Measurements from ENCODE around the gene UGT1A9. TPM values are rescaled to one million over a fixed set of nuclear protein-coding genes. Genes with fewer than 3 reads are reported as not detected.

UGT1A9 gene
- total and polyA plus RNA-seq, 2 of the 4 experiments (the other 2 are of a cell fraction), result not detected

DNA sequence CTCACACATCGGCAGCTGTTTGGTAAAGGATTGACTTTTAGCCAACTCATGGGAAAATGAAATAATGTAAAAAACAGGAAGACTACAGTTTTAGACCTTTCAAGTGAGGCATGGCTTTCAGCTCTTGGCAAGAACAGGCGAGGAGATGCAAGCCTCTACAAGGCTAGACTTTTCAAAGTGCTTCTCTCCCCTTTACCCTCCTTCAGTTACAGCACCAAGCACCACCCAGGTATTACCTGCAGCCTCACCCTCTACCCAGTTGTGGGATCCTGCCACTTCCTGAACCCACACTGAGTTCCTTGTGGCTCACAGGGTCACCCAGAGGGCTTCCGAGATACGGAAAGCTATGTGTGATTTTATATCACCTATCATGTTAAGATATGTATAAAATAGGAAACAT lies 20.7 kb upstream of the UGT1A9 start:
- H3K36me3 ChIP-seq (ENCODE audit: control insufficient read depth, insufficient read depth, low read length), result no peaks in the 10 kb centered on the region
- H4K20me1 ChIP-seq (ENCODE audit: insufficient read depth, low read length), result no peaks in the 10 kb centered on the region
- H3K18ac ChIP-seq (ENCODE audit: low read depth, low read length), result no peak overlapping the region
- H2BK5ac ChIP-seq (ENCODE audit: low read depth, low read length, poor library complexity, severe bottlenecking), result no peak overlapping the region
- no peak overlapping the region for H2AK5ac ChIP-seq (ENCODE audit: low read depth, low read length)
- H3K23ac ChIP-seq (ENCODE audit: low read depth, low read length), result no peak overlapping the region
- H3K9me1 ChIP-seq (ENCODE audit: insufficient read depth, low read length), result no peaks in the 10 kb centered on the region
- no peak for TF ChIP-seq RCOR1 (IDR thresholded peaks at IDR 0.05; ENCODE audit: insufficient replicate concordance, low read length)
- no peak for TF ChIP-seq POLR2A (IDR thresholded peaks at IDR 0.05; ENCODE audit: low read depth, low read length)
- TF ChIP-seq BHLHE40 (IDR thresholded peaks at IDR 0.05; ENCODE audit: low read depth, low read length), result no peak
- no peak for TF ChIP-seq RFX5 (IDR thresholded peaks at IDR 0.05; ENCODE audit: low read depth, low read length)
- TF ChIP-seq FOS (IDR thresholded peaks at IDR 0.05; ENCODE audit: low read depth, low read length), result no peak
- TF ChIP-seq MAZ (IDR thresholded peaks at IDR 0.05; ENCODE audit: borderline replicate concordance, low read depth, low read length), result no peak
- TF ChIP-seq MAFK (IDR thresholded peaks at IDR 0.05; ENCODE audit: low read depth, low read length), result no peak
- TF ChIP-seq SMC3 (IDR thresholded peaks at IDR 0.05; ENCODE audit: low read depth, low read length), result no peak
- no peak for TF ChIP-seq CHD1 (IDR thresholded peaks at IDR 0.05; ENCODE audit: low read depth, low read length)
- no peak overlapping the region for H3K14ac ChIP-seq (replicated peaks; ENCODE audit: low read depth, low read length)
- POLR2A ChIA-PET (ENCODE audit: unreplicated experiment), result no interaction called here
- no peak overlapping the region for H3K4ac ChIP-seq (ENCODE audit: low read depth, low read length)
- 29% methylated on average over 1 of the region's 4 CpGs; no CpG with 5 or more reads in 1 of the 2 experiments for WGBS, 2 experiments (ENCODE audit: extremely low coverage in 2 of 2, insufficient read length in 1 of 2)
- no peak overlapping the region for H3K4me3 ChIP-seq (ENCODE audit: insufficient read depth, low read depth, low read length)
- no peak overlapping the region for H2BK20ac ChIP-seq (ENCODE audit: low read depth, low read length)
- H3K27ac ChIP-seq (ENCODE audit: insufficient read depth, low read length), result no peak overlapping the region
- no peak overlapping the region for H2AK9ac ChIP-seq (replicated peaks; ENCODE audit: low read depth, low read length, poor library complexity)
- H3K56ac ChIP-seq (ENCODE audit: extremely low read depth, insufficient read depth, low read length), result no peak overlapping the region
- intact Hi-C loops (cut with micrococcal nuclease) (no loop called here), in situ Hi-C loops (cut with MboI; ENCODE audit: low sequenced_read_pairs) (no loop called here), dilution Hi-C loops (cut with HindIII; ENCODE audit: low sequenced_read_pairs, unreplicated experiment) (no loop called here)
- no peak overlapping the region for H2BK120ac ChIP-seq (ENCODE audit: low read depth, low read length)
- ATAC-seq (ENCODE audit: low read depth) (no peak), DNase-seq (no peak)
- no peaks in the 10 kb centered on the region for H3K4me1 ChIP-seq (ENCODE audit: control insufficient read depth, insufficient read depth, low read length)
- CTCF ChIA-PET, result no interaction called here
- BruUV-seq (replicated peaks), result no TSS peak
- no peak overlapping the region for H4K8ac ChIP-seq (ENCODE audit: low read depth in 2 of 2, low read length in 2 of 2)
- peaks cover 3% of the 10 kb centered on the region; the same call in 1 of the 2 replicates for H3K27me3 ChIP-seq (ENCODE audit: control insufficient read depth, insufficient read depth, low read length)
- H3K79me1 ChIP-seq (ENCODE audit: low read depth in 1 of 2, low read length in 2 of 2), result no peaks in the 10 kb centered on the region
- H3K9ac ChIP-seq (ENCODE audit: low read depth, low read length), result no peak overlapping the region
- H3K9me3 ChIP-seq (ENCODE audit: control insufficient read depth, insufficient read depth, low read length), result peaks cover 1% of the 10 kb centered on the region; the same call in 1 of the 2 replicates
- no peak overlapping the region for H4K5ac ChIP-seq (ENCODE audit: low read depth, low read length)
- no peak overlapping the region for H2BK15ac ChIP-seq (ENCODE audit: low read depth, low read length)
- H3K4me2 ChIP-seq (ENCODE audit: low read depth, low read length), result no peak overlapping the region
- H2AFZ ChIP-seq (replicated peaks; ENCODE audit: low read length, poor library complexity), result no peak overlapping the region
- H4K91ac ChIP-seq (ENCODE audit: insufficient read depth, low read depth, low read length), result no peak overlapping the region
